ENCODE measurements around the gene GLOD5.
A peak's percentile ranks its signal among the peaks of the same experiment; 100 is the strongest.
"Not testable (repeated sequence)": the region's sequence is repeated elsewhere in the genome, so short reads cannot be mapped to it uniquely, and the experiment has no call there.

The GLOD5 gene

DNA sequence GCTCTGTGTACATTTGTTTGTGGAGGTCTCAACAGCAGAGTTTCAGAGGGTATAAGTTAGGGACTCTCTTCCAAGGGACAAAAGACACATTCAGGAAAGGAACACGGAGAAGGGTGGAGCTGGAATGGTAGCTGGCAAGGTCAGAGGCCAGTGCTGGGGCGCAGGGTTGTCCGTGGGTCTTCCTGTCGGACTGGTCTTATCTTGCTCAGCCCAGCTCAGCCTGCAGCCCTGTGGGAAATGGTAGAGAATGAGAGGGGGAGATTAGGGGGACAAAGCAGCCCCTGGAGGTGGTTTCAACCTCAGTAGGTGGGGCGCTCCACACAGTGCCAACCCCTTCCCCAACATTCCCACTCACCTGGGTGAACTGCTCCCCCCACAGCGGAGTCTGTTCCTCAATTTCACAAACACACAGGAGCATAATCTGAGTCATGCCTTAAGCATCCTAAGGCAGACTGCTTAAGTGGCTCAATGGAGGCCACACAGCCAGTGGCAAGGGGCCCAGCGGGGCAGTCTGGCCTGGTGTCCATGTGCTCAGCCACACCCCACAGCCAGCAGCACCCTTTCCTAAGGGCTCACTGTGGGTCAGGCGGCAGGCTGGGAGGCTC, 33.5 kb downstream of the GLOD5 start:
- no peak for DNase-seq

DNA sequence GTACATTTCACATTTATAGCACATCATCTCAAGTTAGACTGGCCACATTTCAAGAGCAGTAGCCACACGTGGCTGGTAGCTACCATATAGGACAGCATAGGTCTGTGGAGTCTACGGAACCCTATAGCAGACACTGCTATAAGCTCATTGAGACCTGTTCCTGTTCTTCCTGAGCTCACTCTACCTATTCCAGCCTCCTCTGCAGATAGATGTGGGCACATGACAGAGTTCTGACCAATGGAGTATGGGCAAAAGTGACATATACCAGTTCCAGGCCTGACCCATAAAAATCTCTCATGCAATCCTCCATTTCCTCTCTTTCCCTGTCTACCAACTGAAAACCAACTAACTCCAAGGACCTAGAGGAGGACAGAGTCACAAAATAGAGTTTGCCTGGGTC, 36.8 kb downstream of the GLOD5 start:
- DNase-seq = no peak

DNA sequence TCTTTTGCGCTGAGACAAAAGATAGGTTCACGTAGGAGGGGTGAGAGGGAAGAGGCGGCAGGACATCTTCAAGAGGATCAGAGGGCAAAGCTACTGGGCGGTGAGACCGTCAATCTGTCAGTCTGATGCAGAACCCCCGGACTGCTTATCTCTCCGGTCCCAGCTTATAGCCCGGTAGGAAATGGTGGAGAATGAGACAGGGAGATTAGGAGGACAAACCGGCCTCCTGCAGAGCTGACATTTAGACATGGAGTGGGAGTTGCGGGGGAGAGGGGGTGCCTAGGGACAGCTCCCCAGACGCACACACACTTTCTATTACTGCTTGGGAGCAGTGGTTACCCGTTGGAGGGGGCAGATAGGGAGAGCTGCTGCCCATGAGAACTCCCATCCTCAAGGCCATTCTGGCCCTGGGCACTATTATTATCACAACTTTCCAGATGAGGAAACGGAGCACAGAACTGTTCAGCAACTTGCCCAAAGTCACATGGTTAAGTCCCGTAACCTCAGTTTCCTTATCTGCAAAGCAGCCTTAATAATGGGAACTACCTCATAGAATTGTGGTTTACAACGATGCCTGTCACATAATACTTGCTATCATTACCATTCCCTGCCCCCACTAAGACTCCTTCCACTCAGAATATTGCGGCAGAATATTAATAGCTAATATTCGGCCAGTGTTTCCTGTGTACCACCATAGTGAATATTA, 39.2 kb downstream of the GLOD5 start:
- DNase-seq = no peak

DNA sequence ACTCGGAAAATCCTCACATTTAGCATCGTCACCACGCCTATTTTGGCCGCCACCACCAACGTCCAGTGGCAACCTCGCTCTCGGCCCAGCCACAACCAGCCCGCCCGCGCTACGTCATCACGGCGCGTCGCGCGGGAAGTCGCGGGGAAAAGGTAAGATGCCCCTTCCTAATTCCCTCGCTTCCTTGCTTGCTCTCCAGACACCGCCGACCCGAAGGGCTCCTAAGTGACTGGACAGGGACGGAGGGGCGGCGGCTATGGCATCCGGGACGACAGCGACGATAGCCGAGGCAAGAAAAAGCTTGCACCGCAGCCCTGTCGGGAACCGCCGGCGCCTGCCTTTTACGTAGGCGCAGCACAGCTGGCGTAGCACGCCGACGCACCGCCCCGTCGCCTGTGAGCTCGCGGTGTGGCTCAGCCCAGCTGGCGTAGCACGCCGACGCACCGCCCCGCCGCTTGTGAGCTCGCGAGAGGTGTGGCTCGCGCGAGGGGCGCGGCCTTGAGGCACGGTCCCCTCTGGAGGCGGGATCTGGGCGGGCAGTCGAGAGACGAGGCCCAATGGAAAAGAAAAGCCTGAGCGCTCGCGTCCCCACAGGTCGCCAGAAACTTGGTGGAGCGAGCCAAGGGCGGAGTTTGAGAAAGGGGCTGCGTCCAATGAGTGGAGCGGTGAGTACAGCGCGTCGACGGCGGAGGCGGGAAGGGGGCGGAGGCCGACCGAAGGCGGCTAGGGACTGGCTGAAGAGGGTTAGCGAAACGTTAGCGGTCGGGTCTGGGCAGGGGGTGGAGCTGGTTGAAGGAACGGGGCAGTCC, 39.9 kb downstream of the GLOD5 start, which contains the start of gene HDAC6:
HDAC6 (plus strand) TSS at position 788 of the 809 bp plus-strand sequence. CDS start 626 bp downstream, outside the sequence.
- peak; percentile 86 to 93 for DNase-seq

DNA sequence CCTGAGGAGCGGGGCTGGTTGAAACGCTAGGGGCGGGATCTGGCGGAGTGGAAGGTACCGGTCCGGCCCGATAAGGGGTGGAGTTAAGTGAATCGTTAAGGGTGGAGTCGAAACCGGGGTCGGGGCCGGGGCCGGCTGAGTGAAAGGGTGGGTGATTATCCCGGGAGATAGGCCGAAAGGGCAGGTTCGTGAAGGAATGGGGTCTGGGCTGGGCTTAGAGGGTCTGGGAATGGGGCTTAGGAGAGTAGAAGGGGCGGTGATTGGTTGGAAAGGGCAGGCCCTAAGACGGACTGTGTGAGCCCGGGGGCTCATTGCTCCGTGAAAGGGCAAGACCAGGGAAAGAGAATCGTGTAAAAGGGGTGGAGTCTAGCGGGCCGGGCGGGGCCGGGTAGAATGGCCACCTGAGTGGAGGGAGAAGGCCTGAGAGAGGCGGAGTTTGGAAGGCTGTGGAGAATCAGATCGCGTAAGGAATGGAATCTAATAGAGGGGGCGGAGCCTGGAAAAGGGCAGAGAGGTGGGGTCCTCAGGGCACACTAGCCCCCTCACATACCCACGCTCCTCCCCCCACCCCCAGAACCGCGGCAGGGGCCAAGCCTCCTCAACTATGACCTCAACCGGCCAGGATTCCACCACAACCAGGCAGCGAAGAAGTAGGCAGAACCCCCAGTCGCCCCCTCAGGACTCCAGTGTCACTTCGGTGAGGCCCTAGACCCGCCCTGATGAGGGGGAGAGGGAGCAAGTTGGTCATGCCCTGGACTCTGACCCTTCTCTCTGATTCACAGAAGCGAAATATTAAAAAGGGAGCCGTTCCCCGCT, 40.8 kb downstream of the GLOD5 start:
- DNase-seq = peak; percentile 53 to 59

- no peak for DNase-seq
Observed at GRCh38 chrX:48802905-48803200, 41.3 kb downstream of the GLOD5 start.

- no peak for DNase-seq
Observed at GRCh38 chrX:48806081-48806480, 44.5 kb downstream of the GLOD5 start.

DNA sequence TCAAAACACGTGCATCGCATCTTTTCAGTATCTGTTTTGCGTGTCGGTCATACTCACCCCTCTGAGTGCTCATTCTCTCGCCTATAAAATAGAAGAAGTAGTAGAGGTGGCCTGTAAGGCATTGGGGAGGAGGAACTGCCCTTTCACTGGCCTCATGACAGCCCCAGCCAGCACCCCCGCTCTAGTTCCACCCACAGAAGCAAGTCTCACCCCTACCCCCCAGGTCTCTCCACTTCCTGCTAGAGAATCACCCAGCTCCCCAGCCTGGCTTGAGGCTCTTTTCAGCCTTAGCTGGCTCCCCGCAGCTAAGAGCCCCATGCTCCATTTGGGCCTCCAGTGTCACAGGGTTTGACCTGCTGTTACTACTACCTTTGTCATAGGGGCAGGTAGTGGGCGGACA, 52.1 kb downstream of the GLOD5 start:
- no peak for DNase-seq

- DNase-seq = no peak
Observed at GRCh38 chrX:48814722-48815121, 53.2 kb downstream of the GLOD5 start.

GRCh38 chrX:48815266-48815665, 53.7 kb downstream of the GLOD5 start:
- DNase-seq = no peak

DNA sequence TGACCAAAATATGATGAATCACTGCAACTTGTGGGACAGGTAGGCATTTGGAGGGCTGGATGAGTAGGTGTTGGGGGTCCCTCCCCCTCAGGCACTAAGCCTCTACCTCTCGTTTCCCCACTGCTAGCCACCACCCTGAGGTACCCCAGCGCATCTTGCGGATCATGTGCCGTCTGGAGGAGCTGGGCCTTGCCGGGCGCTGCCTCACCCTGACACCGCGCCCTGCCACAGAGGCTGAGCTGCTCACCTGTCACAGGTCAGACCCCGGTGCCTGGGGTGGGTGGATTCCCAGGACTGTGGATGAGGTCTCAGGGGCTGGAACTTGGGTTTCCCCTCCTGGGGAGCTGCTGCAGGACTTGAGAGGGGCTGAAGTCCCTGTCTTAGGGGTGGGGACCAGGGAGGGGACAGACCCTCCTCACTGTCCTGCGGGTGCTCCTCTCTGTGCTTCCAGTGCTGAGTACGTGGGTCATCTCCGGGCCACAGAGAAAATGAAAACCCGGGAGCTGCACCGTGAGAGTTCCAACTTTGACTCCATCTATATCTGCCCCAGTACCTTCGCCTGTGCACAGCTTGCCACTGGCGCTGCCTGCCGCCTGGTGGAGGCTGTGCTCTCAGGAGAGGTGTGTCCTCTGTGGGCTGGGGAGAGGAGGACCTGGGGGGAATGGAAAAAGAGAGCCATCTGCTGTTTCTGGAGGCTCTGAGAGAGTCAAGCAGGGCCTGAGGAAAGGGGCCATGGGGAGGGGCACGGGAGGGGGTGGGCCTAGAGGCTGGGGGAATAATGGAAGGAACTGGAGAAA, 54.7 kb downstream of the GLOD5 start:
- no peak for DNase-seq

- DNase-seq = no peak
Observed at GRCh38 chrX:48818098-48818497, 56.6 kb downstream of the GLOD5 start.

DNA sequence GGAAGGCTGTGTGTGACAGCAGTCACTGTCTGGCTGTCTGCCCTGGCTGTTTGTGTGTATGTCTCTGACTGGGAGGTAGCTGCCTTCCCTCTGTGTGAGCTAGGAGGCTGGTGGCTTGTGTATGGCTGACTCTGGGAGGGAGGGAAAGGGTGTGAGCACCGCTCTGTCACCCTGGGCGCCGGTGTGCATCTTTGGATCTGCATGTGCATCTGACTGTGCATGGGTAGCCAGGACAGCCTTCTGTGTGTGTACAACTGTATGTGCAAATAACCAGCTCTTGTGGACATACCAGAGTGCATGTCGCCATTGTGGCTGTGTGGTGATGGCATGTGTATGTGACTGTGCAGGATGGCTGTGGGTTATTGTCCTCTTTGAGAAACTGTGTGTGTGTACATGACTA, 57.3 kb downstream of the GLOD5 start:
- DNase-seq = no peak

GRCh38 chrX:48819394-48819793, 57.8 kb downstream of the GLOD5 start:
- not testable (repeated sequence) for DNase-seq

DNA sequence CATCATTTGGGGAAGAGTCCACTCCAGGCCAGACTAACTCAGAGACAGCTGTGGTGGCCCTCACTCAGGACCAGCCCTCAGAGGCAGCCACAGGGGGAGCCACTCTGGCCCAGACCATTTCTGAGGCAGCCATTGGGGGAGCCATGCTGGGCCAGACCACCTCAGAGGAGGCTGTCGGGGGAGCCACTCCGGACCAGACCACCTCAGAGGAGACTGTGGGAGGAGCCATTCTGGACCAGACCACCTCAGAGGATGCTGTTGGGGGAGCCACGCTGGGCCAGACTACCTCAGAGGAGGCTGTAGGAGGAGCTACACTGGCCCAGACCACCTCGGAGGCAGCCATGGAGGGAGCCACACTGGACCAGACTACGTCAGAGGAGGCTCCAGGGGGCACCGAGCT, 61.5 kb downstream of the GLOD5 start:
- no peak for DNase-seq

Data from AML-193 (cell line).